NCI-H510A (cell line): Measurements from ENCODE around the gene CRHR2.

Experiments
- DNase-seq: peaks from one replicate; lab custom pipeline; 2025; lab: John Stamatoyannopoulos, UW

CRHR2 gene

GRCh38 chr7:30679664-30680063 is 2.6 kb downstream of the CRHR2 start:
- DNase-seq: peak; percentile 38

- DNase-seq: no peak
These were observed 3.5 kb downstream of the CRHR2 start for GRCh38 chr7:30678805-30679204.

GRCh38 chr7:30674876-30675275 is 7.4 kb downstream of the CRHR2 start:
- no peak for DNase-seq

GRCh38 chr7:30674420-30674819 is 7.8 kb downstream of the CRHR2 start:
- no peak for DNase-seq

- DNase-seq: no peak
These were observed 10.3 kb downstream of the CRHR2 start for GRCh38 chr7:30671793-30672465.

- no peak for DNase-seq
These were observed 14.2 kb downstream of the CRHR2 start for GRCh38 chr7:30668102-30668501.

GRCh38 chr7:30667172-30667571 is 15.1 kb downstream of the CRHR2 start:
- DNase-seq: no peak

- no peak for DNase-seq
These were observed 16.8 kb downstream of the CRHR2 start for GRCh38 chr7:30665449-30665848.

GRCh38 chr7:30665043-30665442 is 17.2 kb downstream of the CRHR2 start:
- DNase-seq: no peak

GRCh38 chr7:30664184-30664885 is 17.9 kb downstream of the CRHR2 start:
- no peak for DNase-seq

GRCh38 chr7:30663414-30663813 is 18.8 kb downstream of the CRHR2 start:
- DNase-seq: no peak

- no peak for DNase-seq
These were observed 19.8 kb downstream of the CRHR2 start for GRCh38 chr7:30662431-30662939.

- DNase-seq: no peak
These were observed 20.3 kb downstream of the CRHR2 start for GRCh38 chr7:30661926-30662325.

- DNase-seq: peak; percentile 41
These were observed 21.7 kb downstream of the CRHR2 start for GRCh38 chr7:30660331-30661255.

- DNase-seq: peak; percentile 31
These were observed 22.9 kb downstream of the CRHR2 start for GRCh38 chr7:30659312-30659711.

GRCh38 chr7:30658479-30659074 is 23.7 kb downstream of the CRHR2 start:
- no peak for DNase-seq

- DNase-seq: no peak
These were observed 25.1 kb downstream of the CRHR2 start for GRCh38 chr7:30657131-30657530.

GRCh38 chr7:30656006-30656957 is 26.0 kb downstream of the CRHR2 start:
- DNase-seq: no peak

GRCh38 chr7:30655096-30655970 is 26.9 kb downstream of the CRHR2 start:
- DNase-seq: no peak
